Activated naive CD8-positive, alpha-beta T cell treated with anti-CD3 and anti-CD28 coated beads, Interleukin-2, amount 50 U/mL, for 16 hours (primary cell): ENCODE results near the gene RBM4B.

Source experiments
- DNase-seq: peaks from one replicate; pipeline ENCODE4 v3.0.0-alpha.2; 2020; ENCODE audit warnings: low read depth, low spot score

The RBM4B gene

DNA sequence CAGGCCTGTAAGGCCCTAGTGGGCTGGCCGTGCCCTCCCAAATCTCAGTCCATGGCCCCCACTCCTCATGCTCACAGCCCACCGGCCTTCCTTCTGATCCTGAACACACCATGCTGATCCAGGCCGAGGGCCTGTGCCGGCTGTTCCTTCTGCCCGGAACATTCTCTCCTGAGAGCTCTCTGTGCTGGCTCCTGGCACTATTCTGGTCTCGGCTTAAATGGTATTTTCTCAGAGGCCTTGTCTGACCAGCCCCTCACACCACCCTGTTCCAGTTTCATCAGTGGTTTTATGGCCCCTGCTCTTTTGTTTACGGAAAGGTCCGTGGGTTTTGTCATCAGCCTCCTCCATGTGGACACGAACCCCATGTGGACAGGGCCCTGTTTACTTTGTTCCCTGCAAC, 29.3 kb upstream of the RBM4B start:
- DNase-seq, result no peak

DNA sequence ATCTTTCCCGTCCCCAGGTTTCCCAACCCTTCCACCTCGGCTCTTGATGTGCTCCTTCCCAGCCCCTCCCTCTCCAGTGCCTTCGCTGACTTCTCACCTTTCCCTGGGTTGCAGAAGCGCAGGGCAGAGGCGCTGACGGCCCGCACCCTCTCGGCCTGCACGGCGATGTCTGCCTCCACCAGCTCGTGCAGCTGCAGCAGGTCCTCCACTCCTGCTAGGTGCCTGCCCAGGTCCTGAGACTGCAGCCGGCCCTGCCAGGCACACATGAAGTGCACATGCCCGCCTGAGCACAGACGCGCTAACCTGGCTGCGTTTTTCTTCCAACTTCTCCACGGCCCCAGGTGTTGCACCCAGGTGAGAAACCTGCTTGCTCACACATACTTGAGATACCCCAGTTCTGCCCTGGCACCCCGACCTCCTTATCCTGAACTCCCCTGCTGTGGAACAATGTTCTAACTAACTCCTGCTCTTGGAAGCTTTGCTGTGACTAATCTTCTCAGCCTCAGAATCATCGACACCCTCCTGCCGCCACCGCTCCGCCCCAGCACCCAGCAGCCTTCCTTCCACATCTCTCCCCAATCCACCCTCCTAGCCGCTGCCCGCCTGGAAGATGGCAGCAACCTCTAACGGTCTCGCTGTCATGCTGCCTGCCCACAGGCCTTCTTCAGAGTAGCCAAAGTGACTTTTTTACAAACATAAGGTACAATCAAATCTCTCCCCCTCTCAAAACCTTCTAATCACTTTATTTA, 28.1 kb upstream of the RBM4B start:
- DNase-seq, result no peak

DNA sequence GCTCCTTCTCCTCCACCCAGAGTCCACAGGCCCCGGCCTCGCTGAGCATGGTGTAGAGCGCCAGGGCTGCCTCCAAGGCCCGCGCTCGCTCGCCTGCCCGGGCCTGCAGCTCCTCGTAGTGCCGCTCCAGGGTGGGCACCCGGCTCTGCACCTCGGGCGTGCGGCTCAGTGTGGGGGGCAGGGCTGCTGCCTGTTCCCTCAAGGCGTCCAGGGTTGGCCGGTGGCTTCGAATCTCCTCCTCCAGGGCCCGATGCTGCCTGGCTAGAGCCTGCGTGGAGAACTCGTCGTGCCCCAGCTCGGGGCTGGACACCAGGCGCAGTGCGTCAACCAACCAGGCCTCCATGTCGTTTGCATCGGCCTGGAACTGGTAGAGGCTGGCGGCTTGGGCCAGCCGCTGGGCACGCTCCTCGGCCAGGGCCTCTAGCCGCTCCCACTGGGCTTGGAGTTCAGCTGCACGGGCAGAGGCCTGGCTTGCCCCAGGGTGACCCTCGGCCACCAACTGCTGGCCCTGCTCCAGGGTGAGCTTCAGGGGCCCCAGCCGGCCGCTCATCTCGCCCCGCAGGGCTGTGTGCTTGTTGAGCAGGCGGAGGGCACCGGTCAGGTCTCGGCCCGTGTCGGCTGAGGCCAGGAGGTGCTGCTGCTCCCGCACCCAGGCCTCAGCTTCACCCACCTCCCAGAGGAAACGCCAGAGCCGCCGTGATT, 27.1 kb upstream of the RBM4B start:
- no peak for DNase-seq

DNA sequence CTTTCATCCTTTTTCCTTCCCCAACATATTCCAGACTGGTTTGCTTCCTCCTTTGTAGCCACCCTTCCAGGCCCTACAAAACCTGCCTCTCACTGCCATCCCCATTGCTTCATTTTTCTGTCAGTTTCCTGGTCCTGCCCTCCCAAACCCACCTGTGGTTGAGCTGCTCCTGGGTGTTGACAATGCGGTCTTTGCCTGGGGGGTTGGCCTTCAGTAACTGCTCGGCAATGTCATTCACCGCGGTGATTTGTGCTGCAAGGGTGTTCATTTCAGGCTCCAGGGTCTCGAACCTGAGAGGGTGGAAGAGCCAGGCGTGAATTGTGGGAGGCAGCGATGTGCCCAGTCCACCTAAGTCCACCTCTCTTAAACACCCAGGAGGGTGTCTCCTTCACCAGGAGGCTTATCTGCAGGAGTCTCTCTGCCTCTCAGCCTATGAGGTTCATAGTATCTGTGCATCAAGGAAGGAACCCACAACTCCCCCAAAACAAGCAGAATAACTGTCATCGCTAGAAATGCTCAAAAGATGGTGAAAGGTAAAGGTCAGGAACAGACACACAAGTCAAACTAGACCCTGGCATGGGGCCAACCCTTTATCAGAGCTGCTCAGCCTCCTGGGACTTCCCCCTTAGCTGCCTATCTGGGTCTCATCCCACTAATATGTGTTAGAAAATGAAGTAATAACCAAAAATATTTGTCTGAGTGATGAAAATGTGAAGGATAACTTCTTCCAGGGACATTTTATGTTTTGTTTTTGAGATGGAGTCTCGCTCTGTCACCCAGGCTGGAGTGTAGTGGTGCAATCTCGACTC, 23.9 kb upstream of the RBM4B start:
- DNase-seq, result no peak

DNA sequence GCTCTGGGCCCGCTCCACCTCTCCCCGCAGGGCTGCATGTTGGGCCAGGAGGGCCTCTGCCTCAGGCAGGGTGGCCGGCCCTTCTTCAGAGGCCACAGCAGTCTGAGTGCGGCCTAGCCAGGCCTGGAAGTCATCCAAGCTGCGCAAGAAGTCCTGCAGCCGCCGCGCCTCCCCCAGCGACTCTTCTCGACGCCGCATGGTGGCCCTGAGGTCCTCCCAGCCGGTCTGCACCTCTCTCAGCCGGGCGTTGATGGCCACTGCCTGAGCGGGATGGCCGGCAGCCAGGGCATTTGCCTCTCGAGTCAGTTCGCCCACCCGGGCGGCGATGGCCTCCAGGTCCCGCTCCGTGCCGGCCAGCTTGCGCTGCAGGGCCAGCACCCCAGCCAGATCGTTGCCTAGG, 23.1 kb upstream of the RBM4B start:
- DNase-seq, result no peak

DNA sequence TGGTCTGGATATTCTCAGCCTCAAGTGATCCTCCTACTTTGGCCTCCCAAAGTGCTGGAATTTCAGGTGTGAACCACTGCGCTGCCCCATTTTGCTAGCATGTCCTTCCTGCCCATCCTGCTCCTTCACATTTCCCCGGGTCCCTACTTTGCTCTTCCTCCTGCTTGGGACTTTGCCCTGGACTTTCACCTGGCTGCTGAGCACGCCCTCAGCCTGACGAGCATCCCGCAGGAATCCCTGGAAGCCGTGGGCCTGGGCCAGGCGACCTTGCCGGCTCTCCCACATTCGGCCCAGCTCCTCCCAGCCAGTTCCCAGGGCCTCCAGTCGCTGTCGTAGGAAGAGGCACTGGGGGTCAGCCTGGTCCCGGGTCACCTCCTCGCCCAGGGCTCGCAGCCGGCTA, 22.6 kb upstream of the RBM4B start:
- DNase-seq, result no peak

DNA sequence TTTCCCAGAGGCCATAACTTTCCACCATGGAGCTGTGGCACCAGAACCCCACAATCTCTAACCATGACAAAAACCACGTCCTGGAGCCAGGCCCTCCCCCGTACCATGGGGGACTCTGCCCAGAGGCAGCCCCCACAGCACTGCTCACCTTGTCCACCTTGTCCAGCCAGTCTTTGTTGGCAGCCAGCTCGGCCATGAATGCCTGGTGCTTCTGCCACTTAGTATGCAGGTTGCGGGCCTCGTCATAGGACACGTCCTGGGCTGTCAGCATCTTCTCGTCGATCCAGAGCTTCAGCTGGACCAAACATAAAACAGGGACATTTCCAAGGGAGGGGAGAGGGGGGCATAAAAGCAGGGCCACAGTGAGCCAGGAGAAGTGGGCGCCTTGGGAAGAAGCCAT, 20.8 kb upstream of the RBM4B start:
- DNase-seq, result no peak

DNA sequence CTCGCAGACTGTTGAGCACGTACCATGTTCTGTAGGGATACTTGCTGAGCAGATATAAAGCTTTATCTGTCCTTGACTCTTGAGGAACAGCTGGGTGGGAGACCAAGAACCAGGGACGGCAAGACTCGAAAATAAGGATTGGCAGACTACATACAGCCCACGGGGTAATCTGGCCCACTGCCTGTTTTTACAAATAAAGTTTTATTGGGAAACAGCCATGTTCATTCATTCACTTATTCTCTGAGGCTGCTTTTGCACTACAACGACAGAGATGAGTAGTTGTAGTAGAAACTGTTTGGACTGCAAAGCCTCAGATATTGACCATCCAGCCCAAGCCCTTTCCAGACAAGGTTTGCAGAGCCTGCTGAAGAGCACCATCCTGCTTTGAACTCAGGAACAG, 20.3 kb upstream of the RBM4B start:
- no peak for DNase-seq

DNA sequence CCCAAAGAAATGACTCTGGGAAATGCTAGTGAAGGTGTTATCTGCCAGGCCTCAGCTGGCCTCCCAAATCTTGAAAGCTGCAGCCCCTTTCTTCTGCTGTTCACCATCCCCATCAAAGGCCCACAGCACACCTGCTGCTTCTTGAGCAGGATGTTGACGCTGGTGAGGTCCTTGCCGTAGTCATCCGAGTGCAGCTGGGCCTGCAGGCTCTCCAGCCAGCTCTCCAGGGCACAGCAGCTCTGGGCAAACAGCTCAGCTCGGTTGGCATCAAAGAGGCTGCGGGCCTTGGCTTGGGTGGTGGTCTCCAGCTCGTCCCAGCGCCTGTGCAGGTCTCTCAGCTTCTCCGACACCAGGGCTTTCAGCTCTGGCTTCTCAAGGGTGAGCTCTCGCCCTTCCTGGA, 18.5 kb upstream of the RBM4B start:
- DNase-seq, result no peak

DNA sequence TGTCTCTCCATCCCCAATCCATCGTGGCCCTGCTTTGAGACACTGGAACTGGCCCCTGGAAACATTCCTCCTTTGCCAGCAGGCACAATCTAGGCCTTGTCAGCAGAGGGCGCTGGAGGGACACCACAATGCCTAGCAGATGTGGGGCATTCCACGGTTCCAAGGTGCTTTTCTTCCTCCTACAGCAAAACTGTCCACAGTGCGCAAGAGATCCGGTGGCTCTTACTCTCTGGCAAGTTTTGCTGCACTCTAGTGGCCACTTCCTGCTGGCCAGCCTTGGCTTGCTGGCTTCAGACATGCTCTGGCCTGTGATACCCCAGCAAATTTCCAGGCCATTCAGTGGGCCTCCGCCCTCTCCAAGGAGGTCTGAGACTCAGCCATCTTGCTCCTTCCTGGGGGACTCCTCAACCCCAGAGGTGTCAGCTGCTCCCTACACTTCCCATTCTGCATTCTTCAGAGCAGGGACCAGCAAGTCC, 17.1 kb upstream of the RBM4B start:
- DNase-seq, result peak; percentile 66

DNA sequence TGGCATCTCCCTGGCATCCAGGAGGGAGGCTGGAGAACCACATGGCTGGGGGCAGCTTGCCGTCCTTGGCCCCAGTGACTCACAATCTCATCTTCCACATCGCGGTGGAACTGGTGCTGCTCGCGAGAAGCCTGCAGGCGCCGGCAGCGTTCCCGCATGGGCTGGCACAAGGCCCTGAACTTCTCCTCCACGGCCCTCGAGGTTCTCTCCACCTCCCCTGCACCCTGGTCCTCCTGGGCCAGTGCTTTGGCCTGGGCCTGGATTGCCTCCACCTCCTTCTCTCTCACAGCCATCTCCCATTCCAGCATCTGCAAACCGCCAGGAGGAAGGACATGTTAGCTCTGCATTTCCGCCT, 16.3 kb upstream of the RBM4B start:
- DNase-seq, result no peak

DNA sequence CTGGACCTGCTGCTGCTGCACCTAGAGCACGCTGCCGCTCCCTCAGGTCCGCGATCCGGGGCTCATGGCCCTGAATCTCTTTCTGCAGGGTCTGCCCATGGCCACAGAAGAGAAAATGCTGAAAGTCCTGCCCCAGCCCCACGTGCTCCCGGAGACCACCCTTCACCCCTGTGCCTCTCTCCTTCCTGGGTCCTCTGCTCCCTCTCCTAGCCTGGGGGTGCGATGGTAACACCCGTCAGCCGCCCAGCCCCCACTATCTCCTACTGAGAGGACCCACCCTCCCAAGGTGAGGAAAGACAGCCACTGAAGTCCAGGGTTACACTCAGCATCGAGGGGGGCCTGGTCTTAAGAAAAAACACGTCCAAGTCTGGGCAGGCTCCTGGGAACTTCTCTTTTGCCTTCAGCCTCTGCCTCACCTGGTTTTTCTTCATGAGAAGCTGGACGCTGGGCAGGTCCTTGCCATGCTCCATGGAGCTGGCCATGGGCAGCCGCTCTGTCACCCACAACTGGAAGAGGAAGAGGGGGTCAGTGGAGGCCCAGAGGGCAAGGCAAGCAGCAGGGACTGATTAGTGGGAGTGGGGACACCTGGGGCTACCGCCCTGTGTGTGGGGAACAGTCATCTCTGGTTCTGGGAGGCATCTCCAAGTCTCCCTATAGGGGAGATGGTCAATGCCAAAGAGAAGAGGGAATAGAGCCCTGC, 15.8 kb upstream of the RBM4B start:
- DNase-seq, result no peak

DNA sequence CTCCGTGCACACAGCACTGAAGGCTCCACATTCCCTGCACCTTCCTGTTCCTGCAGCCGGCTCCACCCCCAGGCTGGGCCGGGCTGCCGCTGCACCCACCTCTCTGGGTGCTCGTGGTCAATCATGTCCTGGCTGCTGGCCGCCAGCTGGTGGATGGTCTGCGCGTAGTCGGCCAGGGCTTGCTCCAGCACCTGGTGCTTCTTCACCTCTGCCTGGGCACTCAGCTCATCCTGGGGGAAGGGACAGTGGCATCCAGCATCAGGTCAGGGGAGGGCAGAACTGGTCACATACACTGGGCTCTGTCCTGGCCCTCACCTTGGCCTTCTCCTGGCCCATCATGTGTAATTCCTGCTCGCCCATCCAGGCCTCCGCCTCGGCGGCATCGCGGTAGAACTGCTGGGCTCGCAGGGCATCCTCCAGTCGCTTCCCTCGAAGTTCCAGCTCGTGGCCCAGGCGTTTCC, 15.2 kb upstream of the RBM4B start:
- DNase-seq, result no peak

DNA sequence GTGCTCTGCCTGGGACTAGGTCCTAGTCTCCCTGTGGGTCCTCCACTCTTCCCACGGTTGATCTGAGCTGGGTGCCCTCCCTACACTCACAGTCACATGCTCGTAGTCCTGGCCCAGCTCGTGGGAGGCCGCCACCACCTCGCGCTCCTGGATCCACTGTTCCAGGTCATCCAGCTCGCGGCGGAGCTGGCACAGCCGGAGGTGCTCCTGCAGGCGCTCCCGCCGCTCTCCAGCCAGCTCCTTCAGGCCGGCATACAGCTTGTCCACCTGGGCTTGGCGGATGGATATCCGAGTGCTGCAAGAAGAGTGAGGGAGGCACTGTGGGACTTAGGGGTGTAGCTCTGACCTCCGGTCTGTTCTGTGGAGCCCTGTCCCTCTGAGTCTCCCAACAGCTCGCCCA, 14.8 kb upstream of the RBM4B start:
- DNase-seq, result no peak

DNA sequence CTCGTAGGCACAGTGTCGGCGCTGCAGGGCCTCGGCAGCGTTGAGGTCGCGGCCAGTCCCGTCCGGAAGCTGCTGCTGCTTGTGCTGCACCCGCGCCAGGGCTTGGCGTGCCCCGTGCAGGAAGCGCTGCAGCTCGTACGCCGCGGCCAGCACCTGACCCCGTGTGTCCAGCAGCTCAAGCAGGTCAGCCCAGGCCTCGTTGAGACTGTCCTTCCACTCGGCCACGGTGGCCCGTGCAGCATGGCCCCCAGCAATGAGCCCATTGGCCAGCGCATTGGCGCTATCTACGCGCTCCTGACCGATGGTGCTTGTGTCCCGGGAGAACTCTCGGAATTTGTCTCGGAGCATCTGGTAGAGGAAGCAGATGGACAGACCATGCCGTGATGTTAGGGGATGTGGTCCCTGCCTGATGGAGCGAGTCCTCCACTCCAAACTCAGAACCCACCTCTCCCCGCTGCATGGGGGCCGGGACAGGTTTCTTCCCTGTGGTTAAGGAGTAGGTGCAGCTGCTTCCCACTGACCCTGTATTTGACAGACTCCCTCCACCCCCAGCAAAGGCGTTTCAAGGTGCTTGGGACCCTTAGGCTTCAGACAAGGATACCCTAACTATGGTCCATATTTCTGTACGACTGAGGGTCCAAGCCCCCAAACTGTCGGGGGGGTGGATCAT, 13.8 kb upstream of the RBM4B start:
- no peak for DNase-seq

DNA sequence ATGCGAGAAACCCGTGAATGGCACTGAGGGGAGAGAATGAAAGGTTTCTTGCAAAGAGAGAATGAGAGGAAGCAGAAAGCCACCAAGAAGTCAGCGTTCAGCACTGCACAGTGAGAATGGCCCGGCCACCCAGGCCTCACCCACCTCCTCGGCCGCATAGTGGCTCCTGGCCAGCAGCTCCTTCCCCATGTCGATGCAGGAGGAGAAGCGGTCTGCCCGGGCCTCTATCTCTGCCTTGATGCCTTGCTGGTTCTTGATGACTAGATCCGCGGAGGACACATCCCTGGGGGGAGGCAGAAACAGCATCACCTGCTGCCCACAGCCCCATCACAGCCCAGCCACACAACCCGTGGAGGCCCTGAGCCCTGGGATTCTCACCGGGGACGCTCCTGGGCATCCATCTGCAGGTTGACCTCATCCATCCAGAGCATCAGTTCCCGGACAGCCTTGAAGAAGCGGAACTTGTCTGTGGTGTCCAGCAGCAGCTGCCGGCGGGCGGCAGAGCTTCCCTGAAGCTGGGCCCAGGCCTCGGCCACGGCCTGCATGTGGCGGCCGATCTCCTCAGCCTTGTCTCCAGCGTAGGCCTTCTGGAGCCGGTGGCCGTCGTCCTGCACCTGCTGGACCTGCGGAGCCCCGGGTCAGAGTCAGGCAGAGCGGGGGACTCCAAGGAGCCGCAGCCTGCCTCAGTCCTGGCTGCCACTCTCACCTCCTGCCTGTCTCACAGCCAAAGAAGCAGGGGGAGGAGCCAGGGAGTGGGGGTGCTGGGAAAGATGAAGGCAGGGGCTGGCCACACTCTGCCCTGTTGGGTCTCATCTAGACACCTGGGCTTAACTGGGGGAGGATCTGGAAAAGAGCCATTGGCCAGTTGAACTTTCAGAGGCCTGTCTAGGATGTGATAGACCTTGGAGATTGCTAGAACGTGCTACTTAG, 12.2 kb upstream of the RBM4B start:
- DNase-seq, result no peak

DNA sequence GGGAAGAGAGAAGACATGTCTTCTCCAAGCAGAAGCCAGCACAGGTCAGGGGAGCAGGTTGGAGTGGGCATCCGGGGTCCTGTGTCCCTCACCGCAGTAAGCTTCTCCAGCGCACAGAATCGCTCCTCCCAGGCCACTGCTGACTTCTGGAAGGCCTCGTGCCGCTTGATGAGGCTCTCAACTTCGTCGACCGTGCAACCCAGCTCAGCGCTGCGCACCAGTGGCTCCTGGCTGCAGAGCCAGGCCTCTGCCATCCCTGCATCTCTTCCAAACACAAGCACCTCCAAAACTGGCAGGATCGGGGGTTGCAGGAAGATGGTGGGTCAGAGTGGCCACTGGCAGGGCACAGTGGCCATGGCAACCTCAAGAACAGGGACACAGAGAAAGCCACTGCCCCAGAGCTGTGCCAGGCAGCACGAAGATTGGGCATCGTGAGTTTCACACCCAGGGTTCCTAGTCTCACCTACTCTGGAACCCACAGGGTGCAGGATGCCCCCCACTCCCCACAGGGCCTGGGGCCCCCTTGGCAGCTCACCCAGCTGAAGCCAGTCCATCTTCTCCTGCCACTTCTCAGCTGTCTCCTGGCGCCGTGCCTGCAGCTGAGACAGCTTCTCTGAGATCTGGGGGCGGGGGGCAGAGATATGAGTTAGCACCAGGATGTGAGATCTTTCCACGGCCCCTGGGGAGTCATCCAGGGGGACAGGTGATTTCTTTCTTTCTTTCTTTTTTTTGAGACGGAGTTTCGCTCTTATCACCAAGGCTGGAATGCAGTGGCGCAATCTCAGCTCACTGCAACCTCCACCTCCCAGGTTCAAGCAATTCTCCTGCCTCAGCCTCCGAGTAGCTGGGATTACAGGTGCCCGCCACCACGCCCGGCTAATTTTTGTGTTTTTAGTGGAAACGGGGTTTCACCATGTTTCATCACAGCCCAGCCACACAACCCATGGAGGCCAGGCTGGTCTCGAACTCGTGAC, 11.2 kb upstream of the RBM4B start:
- DNase-seq, result no peak

DNA sequence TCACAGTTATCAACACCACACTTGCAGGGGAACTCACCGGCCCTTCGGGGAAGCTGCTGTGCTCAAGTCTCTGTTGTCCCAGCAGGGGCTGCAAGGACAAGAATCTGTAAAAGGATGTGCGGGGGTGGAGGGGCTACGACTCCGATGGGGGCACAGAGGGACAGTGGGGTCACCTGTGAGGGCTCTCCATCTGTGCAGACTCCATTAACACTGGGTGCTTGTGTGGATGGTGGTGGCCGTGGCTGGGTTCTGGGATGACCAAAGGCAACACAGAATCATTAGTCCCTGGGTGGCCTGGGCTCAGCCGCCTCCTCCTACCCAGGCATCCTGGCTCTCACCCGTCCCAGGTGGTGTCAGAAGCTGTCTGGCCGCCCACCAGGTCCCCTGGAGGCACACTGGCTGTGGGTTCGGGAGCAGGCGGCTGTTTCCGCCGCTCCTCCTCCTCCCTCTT, 10.2 kb upstream of the RBM4B start:
- no peak for DNase-seq
